ENCODE results near the gene SLC6A19. TPM values are rescaled to one million over a fixed set of nuclear protein-coding genes. Genes with fewer than 3 reads are reported as not detected.
A peak's percentile ranks its signal among the peaks of the same experiment; 100 is the strongest.

SLC6A19 gene
- total RNA-seq, 2 donors from 2014 or later = 0.09 to 0.15 TPM

- H3K36me3 Mint-ChIP-seq (ENCODE audit: low read depth) = no peaks in the 10 kb centered on the region
- no peaks in the 10 kb centered on the region for H3K4me1 ChIP-seq (ENCODE audit: control insufficient read depth, insufficient read depth, low read length)
- WGBS, 2 experiments (ENCODE audit: insufficient coverage in 1 of 2, insufficient read length in 1 of 2) = 68 to 87% methylated on average over 7 to 8 of the region's 8 CpGs
- H3K4me3 Mint-ChIP-seq = no peak overlapping the region
- no peaks in the 10 kb centered on the region for H3K27me3 ChIP-seq (ENCODE audit: control insufficient read depth, insufficient read depth, low read length, poor library complexity, severe bottlenecking)
- H3K9me3 Mint-ChIP-seq = peaks cover 5% of the 10 kb centered on the region
- DNase-seq = no peak
- no peak overlapping the region for H3K9ac ChIP-seq (ENCODE audit: extremely low read depth, low read length, poor library complexity, severe bottlenecking)
- H3K4me3 ChIP-seq (ENCODE audit: low read length) = no peak overlapping the region
- no peaks in the 10 kb centered on the region for H3K4me1 Mint-ChIP-seq
- H3K36me3 ChIP-seq (ENCODE audit: control insufficient read depth, insufficient read depth, low read length) = no peaks in the 10 kb centered on the region
- H3K27ac ChIP-seq (ENCODE audit: low read depth, low read length) = no peak overlapping the region
- H3K27me3 Mint-ChIP-seq (ENCODE audit: insufficient read depth) = no peaks in the 10 kb centered on the region
- no peak overlapping the region for H3K27ac Mint-ChIP-seq
- TF ChIP-seq CTCF (conservative IDR thresholded peaks at IDR 0.05) = peak; percentile 50
- H3K9me3 ChIP-seq (ENCODE audit: control insufficient read depth, low read length) = no peaks in the 10 kb centered on the region
These were observed 34.0 kb downstream of the SLC6A19 start for GRCh38 chr5:1235379-1235778.

- H3K27me3 Mint-ChIP-seq (ENCODE audit: insufficient read depth) = no peaks in the 10 kb centered on the region
- H3K27ac ChIP-seq (ENCODE audit: low read depth, low read length) = no peak overlapping the region
- no peak overlapping the region for H3K9ac ChIP-seq (ENCODE audit: extremely low read depth, low read length, poor library complexity, severe bottlenecking)
- TF ChIP-seq CTCF (conservative IDR thresholded peaks at IDR 0.05) = no peak
- WGBS, 2 experiments (ENCODE audit: insufficient coverage in 1 of 2, insufficient read length in 1 of 2) = 93% methylated on average over 1 of the region's 1 CpG; no CpG with 5 or more reads in 1 of the 2 experiments
- H3K36me3 Mint-ChIP-seq (ENCODE audit: low read depth) = no peaks in the 10 kb centered on the region
- no peaks in the 10 kb centered on the region for H3K4me1 ChIP-seq (ENCODE audit: control insufficient read depth, insufficient read depth, low read length)
- DNase-seq = no peak
- no peak overlapping the region for H3K4me3 Mint-ChIP-seq
- H3K4me3 ChIP-seq (ENCODE audit: low read length) = no peak overlapping the region
- no peaks in the 10 kb centered on the region for H3K27me3 ChIP-seq (ENCODE audit: control insufficient read depth, insufficient read depth, low read length, poor library complexity, severe bottlenecking)
- H3K9me3 ChIP-seq (ENCODE audit: control insufficient read depth, low read length) = no peaks in the 10 kb centered on the region
- peaks cover 5% of the 10 kb centered on the region for H3K9me3 Mint-ChIP-seq
- no peak overlapping the region for H3K27ac Mint-ChIP-seq
- H3K4me1 Mint-ChIP-seq = no peaks in the 10 kb centered on the region
- H3K36me3 ChIP-seq (ENCODE audit: control insufficient read depth, insufficient read depth, low read length) = no peaks in the 10 kb centered on the region
These were observed 34.4 kb downstream of the SLC6A19 start for GRCh38 chr5:1235838-1236237.

- DNase-seq = no peak
- Histone ChIP-seq H3K9me3 (ENCODE audit: control insufficient read depth, low read length) (no peaks in the 10 kb centered on the region), H3K36me3 (ENCODE audit: control insufficient read depth, insufficient read depth, low read length) (no peaks in the 10 kb centered on the region), H3K9ac (ENCODE audit: extremely low read depth, low read length, poor library complexity, severe bottlenecking) (no peak overlapping the region), H3K4me1 (ENCODE audit: control insufficient read depth, insufficient read depth, low read length) (no peaks in the 10 kb centered on the region), H3K27ac (ENCODE audit: low read depth, low read length) (no peak overlapping the region), H3K4me3 (ENCODE audit: low read length) (no peak overlapping the region), H3K27me3 (ENCODE audit: control insufficient read depth, insufficient read depth, low read length, poor library complexity, severe bottlenecking) (no peaks in the 10 kb centered on the region)
- WGBS, 2 experiments (ENCODE audit: insufficient coverage in 1 of 2, insufficient read length in 1 of 2) = 88 to 94% methylated on average over 20 to 22 of the region's 22 CpGs
- Mint-ChIP-seq H3K27me3 (ENCODE audit: insufficient read depth) (no peaks in the 10 kb centered on the region), H3K4me3 (no peak overlapping the region), H3K36me3 (ENCODE audit: low read depth) (no peaks in the 10 kb centered on the region), H3K4me1 (no peaks in the 10 kb centered on the region), H3K9me3 (peaks cover 5% of the 10 kb centered on the region), H3K27ac (no peak overlapping the region)
- TF ChIP-seq CTCF (conservative IDR thresholded peaks at IDR 0.05) = no peak
These were observed 38.3 kb downstream of the SLC6A19 start for GRCh38 chr5:1239505-1240251.

All from endodermal cell (in vitro differentiated cells).